AG09309 (cell line): ENCODE data around the gene ATP2A3.

Experiments
- DNase-seq: peaks from one replicate; pipeline ENCODE4 v3.0.0-alpha.2; 2010; ENCODE audit warnings: low read depth
- H3K4me3 ChIP-seq: 2 replicates; pipeline ENCODE4 v1.5.1; 2011; ENCODE audit warnings: mild to moderate bottlenecking, low read depth, low read length, moderate library complexity; ENCODE audit not compliant: control insufficient read depth
- CTCF ChIP-seq: IDR thresholded peaks from 2 replicates; pipeline ENCODE4 v1.5.1; 2011; ENCODE audit warnings: mild to moderate bottlenecking, low read depth, low read length, inconsistent platforms; ENCODE audit not compliant: insufficient read depth, control insufficient read depth; ENCODE audit errors: missing control alignments

Gene ATP2A3

GRCh38 chr17:3912827-3913226 lies 51.4 kb downstream of the ATP2A3 start:
- no peak for TF ChIP-seq CTCF
- no peak for DNase-seq
- H3K4me3 ChIP-seq, result no peak overlapping the region

- H3K4me3 ChIP-seq, result no peak overlapping the region
- DNase-seq, result no peak
- TF ChIP-seq CTCF, result no peak
These were observed 52.8 kb downstream of the ATP2A3 start for GRCh38 chr17:3911271-3912053.

- no peak overlapping the region for H3K4me3 ChIP-seq
- no peak for DNase-seq
- TF ChIP-seq CTCF, result no peak
These were observed 53.6 kb downstream of the ATP2A3 start for GRCh38 chr17:3910420-3911270.

GRCh38 chr17:3909257-3909656 lies 55.0 kb downstream of the ATP2A3 start:
- no peak for DNase-seq
- TF ChIP-seq CTCF, result no peak
- no peak overlapping the region for H3K4me3 ChIP-seq

GRCh38 chr17:3907483-3908216 lies 56.6 kb downstream of the ATP2A3 start:
- DNase-seq, result no peak
- peak; percentile 33 for TF ChIP-seq CTCF
- H3K4me3 ChIP-seq, result no peak overlapping the region

GRCh38 chr17:3906881-3907280 lies 57.4 kb downstream of the ATP2A3 start:
- TF ChIP-seq CTCF, result no peak
- no peak overlapping the region for H3K4me3 ChIP-seq
- no peak for DNase-seq
